HG03354 (cell line): Measurements from ENCODE around the gene FANCI.

Experiments
- ATAC-seq: cut with Tn5 transposase; IDR thresholded peaks from one replicate; pipeline ENCODE4 v1.9.1; 2021; ENCODE audit warnings: mild to moderate bottlenecking; ENCODE audit not compliant: unreplicated experiment, poor library complexity, severe bottlenecking

The FANCI gene

GRCh38 chr15:89243691-89244573, at the start of gene FANCI:
Gene FANCI (plus strand): TSS chr15:89243979. CDS start chr15:89247648, 3,669 bp downstream.
- peak; percentile 95 for ATAC-seq

GRCh38 chr15:89194608-89195007, 49.2 kb upstream of the FANCI start:
- no peak for ATAC-seq

- ATAC-seq: no peak
Observed at GRCh38 chr15:89195836-89196235, 47.9 kb upstream of the FANCI start.

GRCh38 chr15:89196241-89196640, 47.5 kb upstream of the FANCI start:
- no peak for ATAC-seq

- no peak for ATAC-seq
Observed at GRCh38 chr15:89196994-89197393, 46.8 kb upstream of the FANCI start.

- ATAC-seq: no peak
Observed at GRCh38 chr15:89197503-89197971, 46.2 kb upstream of the FANCI start.

- ATAC-seq: no peak
Observed at GRCh38 chr15:89198196-89198595, 45.6 kb upstream of the FANCI start.

GRCh38 chr15:89198934-89199333, 44.8 kb upstream of the FANCI start:
- ATAC-seq: no peak

- ATAC-seq: no peak
Observed at GRCh38 chr15:89199746-89200145, 44.0 kb upstream of the FANCI start.

GRCh38 chr15:89200182-89200581, 43.6 kb upstream of the FANCI start:
- ATAC-seq: no peak

GRCh38 chr15:89201465-89202005, 42.2 kb upstream of the FANCI start:
- ATAC-seq: no peak

- ATAC-seq: no peak
Observed at GRCh38 chr15:89203705-89204273, 40.0 kb upstream of the FANCI start.

- no peak for ATAC-seq
Observed at GRCh38 chr15:89205991-89206585, 37.7 kb upstream of the FANCI start.

GRCh38 chr15:89206908-89207331, 36.9 kb upstream of the FANCI start:
- peak; percentile 91 for ATAC-seq

GRCh38 chr15:89208256-89208655, 35.5 kb upstream of the FANCI start:
- ATAC-seq: no peak

- no peak for ATAC-seq
Observed at GRCh38 chr15:89209057-89209456, 34.7 kb upstream of the FANCI start.

GRCh38 chr15:89211678-89212170, 32.1 kb upstream of the FANCI start:
- ATAC-seq: no peak

- no peak for ATAC-seq
Observed at GRCh38 chr15:89215627-89216026, 28.2 kb upstream of the FANCI start.

- ATAC-seq: no peak
Observed at GRCh38 chr15:89217031-89217430, 26.7 kb upstream of the FANCI start.

- ATAC-seq: no peak
Observed at GRCh38 chr15:89217686-89218376, 25.9 kb upstream of the FANCI start.
